Neutrophil (primary cell): ENCODE data around the gene LCP1.

Source experiments
- H3K27ac ChIP-seq: fragments of 200-600 bp; sonication (generic); 2 replicates; pipeline ENCODE4 v1.5.1; 2016; ENCODE audit warnings: mild to moderate bottlenecking, moderate library complexity
- H3K27me3 ChIP-seq: fragments of 200-600 bp; sonication (generic); 2 replicates; pipeline ENCODE4 v1.6.0; 2016; ENCODE audit warnings: mild to moderate bottlenecking
- H3K36me3 ChIP-seq: fragments of 200-600 bp; sonication (generic); 2 replicates; pipeline ENCODE4 v1.5.1; 2017
- H3K4me1 ChIP-seq, 2 experiments: fragments of 200-600 bp in 1 of 2; sonication (generic) in 1 of 2; 1 replicate in 1 of 2; 2 replicates in 1 of 2; pipeline versions ENCODE4 v1.5.1 to v1.6.1; 2013 to 2016; ENCODE audit warnings: low read depth in 1 of 2, low read length in 1 of 2, mild to moderate bottlenecking in 1 of 2, moderate library complexity in 1 of 2; ENCODE audit not compliant: control insufficient read depth in 1 of 2, insufficient read depth in 1 of 2
- H3K4me3 ChIP-seq, 2 experiments: fragments of 200-600 bp in 1 of 2; sonication (generic) in 1 of 2; 1 replicate in 1 of 2; 2 replicates in 1 of 2; pipeline ENCODE4 v1.5.1; 2013 to 2016; ENCODE audit warnings: low read depth in 1 of 2, low read length in 1 of 2, mild to moderate bottlenecking in 1 of 2, moderate library complexity in 1 of 2
- H3K9me3 ChIP-seq: fragments of 200-600 bp; sonication (generic); 2 replicates; pipeline ENCODE4 v1.5.1; 2016
- TF ChIP-seq, protein P1 (sequence below): fragments of 200-600 bp; sonication (generic); IDR thresholded peaks from 2 replicates; pipeline ENCODE4 v1.5.1; 2016; ENCODE audit warnings: antibody characterized with exemption

The LCP1 gene

GRCh38 chr13:46179969-46180763 is 1.8 kb downstream of the LCP1 start:
- Histone ChIP-seq H3K27ac (peak overlapping the region; percentile 97), H3K4me3 (peak overlapping the region; percentile 85 to 92), H3K36me3 (peaks cover 15% of the 10 kb centered on the region), H3K9me3 (no peaks in the 10 kb centered on the region), H3K4me1 (peaks cover 54 to 72% of the 10 kb centered on the region in 2 experiments), H3K27me3 (no peaks in the 10 kb centered on the region)
- TF ChIP-seq, protein P1, sequence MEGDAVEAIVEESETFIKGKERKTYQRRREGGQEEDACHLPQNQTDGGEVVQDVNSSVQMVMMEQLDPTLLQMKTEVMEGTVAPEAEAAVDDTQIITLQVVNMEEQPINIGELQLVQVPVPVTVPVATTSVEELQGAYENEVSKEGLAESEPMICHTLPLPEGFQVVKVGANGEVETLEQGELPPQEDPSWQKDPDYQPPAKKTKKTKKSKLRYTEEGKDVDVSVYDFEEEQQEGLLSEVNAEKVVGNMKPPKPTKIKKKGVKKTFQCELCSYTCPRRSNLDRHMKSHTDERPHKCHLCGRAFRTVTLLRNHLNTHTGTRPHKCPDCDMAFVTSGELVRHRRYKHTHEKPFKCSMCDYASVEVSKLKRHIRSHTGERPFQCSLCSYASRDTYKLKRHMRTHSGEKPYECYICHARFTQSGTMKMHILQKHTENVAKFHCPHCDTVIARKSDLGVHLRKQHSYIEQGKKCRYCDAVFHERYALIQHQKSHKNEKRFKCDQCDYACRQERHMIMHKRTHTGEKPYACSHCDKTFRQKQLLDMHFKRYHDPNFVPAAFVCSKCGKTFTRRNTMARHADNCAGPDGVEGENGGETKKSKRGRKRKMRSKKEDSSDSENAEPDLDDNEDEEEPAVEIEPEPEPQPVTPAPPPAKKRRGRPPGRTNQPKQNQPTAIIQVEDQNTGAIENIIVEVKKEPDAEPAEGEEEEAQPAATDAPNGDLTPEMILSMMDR = no peak

- peak overlapping the region; percentile 97 for H3K27ac ChIP-seq
- no peaks in the 10 kb centered on the region for H3K27me3 ChIP-seq
- no peaks in the 10 kb centered on the region for H3K9me3 ChIP-seq
- H3K36me3 ChIP-seq = peaks cover 16% of the 10 kb centered on the region
- peak overlapping the region; percentile 85 to 92 for H3K4me3 ChIP-seq
- peaks cover 54 to 72% of the 10 kb centered on the region in 2 experiments for H3K4me1 ChIP-seq
- TF ChIP-seq, protein P1 = no peak
Measured at GRCh38 chr13:46179491-46179908, 2.5 kb downstream of the LCP1 start.

GRCh38 chr13:46178821-46179220 is 3.2 kb downstream of the LCP1 start:
- no peaks in the 10 kb centered on the region for H3K9me3 ChIP-seq
- H3K4me1 ChIP-seq = peaks cover 54 to 72% of the 10 kb centered on the region in 2 experiments
- H3K27ac ChIP-seq = peak overlapping the region; percentile 97
- peak overlapping the region; percentile 85 to 92 for H3K4me3 ChIP-seq
- H3K27me3 ChIP-seq = no peaks in the 10 kb centered on the region
- TF ChIP-seq, protein P1 = no peak
- peaks cover 19% of the 10 kb centered on the region for H3K36me3 ChIP-seq

DNA sequence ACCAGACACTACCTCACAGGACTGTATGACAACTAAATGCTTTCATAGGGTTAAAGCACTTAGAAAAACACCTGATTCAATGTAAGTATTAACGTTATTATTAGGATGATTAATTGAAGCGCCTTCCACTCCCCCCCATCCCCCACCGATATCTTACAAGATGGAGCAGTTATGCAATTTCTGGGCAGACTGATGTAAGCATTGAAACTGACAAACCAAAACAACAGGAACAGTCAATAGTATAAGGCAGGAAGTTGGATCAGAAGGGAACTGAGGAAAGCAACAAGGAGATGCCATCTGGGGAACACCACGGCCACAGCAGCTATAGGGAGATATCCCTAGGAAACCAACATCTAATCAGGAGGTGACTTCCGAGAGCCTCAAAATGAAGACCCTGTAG is 3.8 kb downstream of the LCP1 start:
- no peaks in the 10 kb centered on the region for H3K27me3 ChIP-seq
- peaks cover 54 to 72% of the 10 kb centered on the region in 2 experiments for H3K4me1 ChIP-seq
- TF ChIP-seq, protein P1 = no peak
- H3K9me3 ChIP-seq = no peaks in the 10 kb centered on the region
- peak overlapping the region; percentile 97 for H3K27ac ChIP-seq
- H3K4me3 ChIP-seq = peak overlapping the region; percentile 85 to 92
- peaks cover 20% of the 10 kb centered on the region for H3K36me3 ChIP-seq

GRCh38 chr13:46176756-46177155 is 5.2 kb downstream of the LCP1 start:
- TF ChIP-seq, protein P1 = peak; percentile 7
- Histone ChIP-seq H3K27me3 (no peaks in the 10 kb centered on the region), H3K9me3 (no peaks in the 10 kb centered on the region), H3K4me3 (peak overlapping the region; percentile 85 to 92), H3K4me1 (peaks cover 58 to 76% of the 10 kb centered on the region in 2 experiments), H3K27ac (peak overlapping the region; percentile 97), H3K36me3 (peaks cover 30% of the 10 kb centered on the region)
